HG03196 (cell line): ENCODE measurements around the gene SLCO2B1.

Experiments
- ATAC-seq: cut with Tn5 transposase; IDR thresholded peaks from one replicate; pipeline ENCODE4 v1.9.1; 2021; ENCODE audit not compliant: unreplicated experiment

SLCO2B1 gene

GRCh38 chr11:75214843-75215242 lies 63.9 kb downstream of the SLCO2B1 start:
- no peak for ATAC-seq

GRCh38 chr11:75219869-75220268 lies 69.0 kb downstream of the SLCO2B1 start:
- ATAC-seq, result no peak

GRCh38 chr11:75223954-75224643 lies 73.2 kb downstream of the SLCO2B1 start:
- no peak for ATAC-seq

GRCh38 chr11:75225794-75226193 lies 74.9 kb downstream of the SLCO2B1 start:
- ATAC-seq, result no peak

- ATAC-seq, result no peak
Measured at GRCh38 chr11:75229466-75229865, 78.6 kb downstream of the SLCO2B1 start.

- ATAC-seq, result no peak
Measured at GRCh38 chr11:75230621-75231020, 79.7 kb downstream of the SLCO2B1 start.

GRCh38 chr11:75233754-75234172 lies 82.9 kb downstream of the SLCO2B1 start:
- ATAC-seq, result no peak

- ATAC-seq, result no peak
Measured at GRCh38 chr11:75236062-75236461, 85.2 kb downstream of the SLCO2B1 start.

- ATAC-seq, result no peak
Measured at GRCh38 chr11:75237050-75237449, 86.1 kb downstream of the SLCO2B1 start.

GRCh38 chr11:75238595-75239440 lies 87.9 kb downstream of the SLCO2B1 start:
- ATAC-seq, result no peak

- ATAC-seq, result no peak
Measured at GRCh38 chr11:75239531-75240290, 88.8 kb downstream of the SLCO2B1 start.

GRCh38 chr11:75240311-75241035 lies 89.6 kb downstream of the SLCO2B1 start, which contains the start of gene TPBGL:
Gene TPBGL, plus strand, starts transcription at chr11:75240774. Its CDS starts 276 bp downstream, at chr11:75241050.
- ATAC-seq, result no peak

- peak; percentile 75 for ATAC-seq
Measured at GRCh38 chr11:75241036-75241905, 90.4 kb downstream of the SLCO2B1 start.

GRCh38 chr11:75241906-75242644 lies 91.2 kb downstream of the SLCO2B1 start:
- no peak for ATAC-seq

GRCh38 chr11:75242722-75243600 lies 92.1 kb downstream of the SLCO2B1 start:
- ATAC-seq, result no peak

- ATAC-seq, result no peak
Measured at GRCh38 chr11:75244052-75244814, 93.3 kb downstream of the SLCO2B1 start.

GRCh38 chr11:75245356-75246005 lies 94.6 kb downstream of the SLCO2B1 start:
- ATAC-seq, result no peak
